Neural cell (in vitro differentiated cells): ENCODE data around the gene IPO11.

Source experiments
- EZH2 ChIP-seq: fragments of 200-600, 300-800 bp; shearing (Covaris generic), sonication (generic); IDR thresholded peaks from 2 replicates; pipeline ENCODE4 v1.6.1; 2014; ENCODE audit warnings: antibody characterized with exemption, low read length, borderline replicate concordance, mild to moderate bottlenecking; ENCODE audit not compliant: insufficient read depth, poor library complexity, severe bottlenecking
- POLR2AphosphoS5 ChIP-seq: IDR thresholded peaks from 2 replicates; pipeline ENCODE4 v1.6.1; 2012
- TAF1 ChIP-seq: IDR thresholded peaks from 2 replicates; pipeline ENCODE4 v1.6.1; 2012; ENCODE audit warnings: low read depth

DNA sequence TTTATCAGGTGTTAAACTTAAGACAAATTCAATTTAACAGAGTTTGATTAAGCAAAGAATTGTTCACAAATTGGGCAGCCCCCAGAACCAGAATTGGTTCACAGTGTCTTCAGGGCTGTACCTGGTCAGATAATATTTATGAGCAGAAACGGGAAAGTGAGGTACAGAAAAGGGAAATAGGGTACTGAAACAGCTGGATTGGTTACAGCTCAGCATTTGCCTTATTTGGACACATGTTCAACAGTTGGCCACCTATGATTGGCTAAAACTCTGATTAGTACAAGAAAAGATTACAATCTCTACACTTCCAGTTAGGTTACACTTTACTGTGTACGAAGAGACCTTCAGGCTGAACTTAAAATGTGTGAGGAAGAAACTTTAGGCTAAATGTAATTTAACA, 184.8 kb downstream of the IPO11 start:
- no peak for TF ChIP-seq EZH2
- no peak for TF ChIP-seq POLR2AphosphoS5
- TF ChIP-seq TAF1, result no peak
